ENCODE data around the gene REV3L.

Gene REV3L

DNA sequence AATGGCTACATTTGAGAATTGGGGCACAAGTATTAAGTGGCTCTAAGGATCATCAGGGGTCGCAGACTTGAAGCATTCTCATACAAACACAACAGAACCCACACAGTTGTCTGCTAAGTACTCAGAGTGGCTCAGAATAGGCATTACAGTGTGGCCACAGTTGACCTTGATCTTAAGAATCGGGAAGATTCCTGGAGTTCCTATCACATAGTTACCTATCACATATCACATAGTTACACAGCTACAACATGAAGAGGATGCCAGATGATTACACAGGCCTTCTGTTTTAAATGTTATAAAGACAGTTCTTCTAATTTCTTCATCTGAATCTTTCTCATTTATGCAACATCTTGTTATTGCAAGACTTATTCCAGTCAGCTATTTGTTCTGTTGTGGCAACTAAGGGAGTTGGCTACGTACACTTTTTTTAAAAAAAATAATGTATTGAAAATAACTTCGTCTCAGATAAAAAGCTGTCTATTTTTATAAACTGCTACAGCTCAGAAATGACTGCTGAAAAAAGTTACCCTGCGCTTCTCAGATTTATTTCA is 129.0 kb downstream of the REV3L start:
- TF ChIP-seq, protein P1, sequence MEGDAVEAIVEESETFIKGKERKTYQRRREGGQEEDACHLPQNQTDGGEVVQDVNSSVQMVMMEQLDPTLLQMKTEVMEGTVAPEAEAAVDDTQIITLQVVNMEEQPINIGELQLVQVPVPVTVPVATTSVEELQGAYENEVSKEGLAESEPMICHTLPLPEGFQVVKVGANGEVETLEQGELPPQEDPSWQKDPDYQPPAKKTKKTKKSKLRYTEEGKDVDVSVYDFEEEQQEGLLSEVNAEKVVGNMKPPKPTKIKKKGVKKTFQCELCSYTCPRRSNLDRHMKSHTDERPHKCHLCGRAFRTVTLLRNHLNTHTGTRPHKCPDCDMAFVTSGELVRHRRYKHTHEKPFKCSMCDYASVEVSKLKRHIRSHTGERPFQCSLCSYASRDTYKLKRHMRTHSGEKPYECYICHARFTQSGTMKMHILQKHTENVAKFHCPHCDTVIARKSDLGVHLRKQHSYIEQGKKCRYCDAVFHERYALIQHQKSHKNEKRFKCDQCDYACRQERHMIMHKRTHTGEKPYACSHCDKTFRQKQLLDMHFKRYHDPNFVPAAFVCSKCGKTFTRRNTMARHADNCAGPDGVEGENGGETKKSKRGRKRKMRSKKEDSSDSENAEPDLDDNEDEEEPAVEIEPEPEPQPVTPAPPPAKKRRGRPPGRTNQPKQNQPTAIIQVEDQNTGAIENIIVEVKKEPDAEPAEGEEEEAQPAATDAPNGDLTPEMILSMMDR (conservative IDR thresholded peaks at IDR 0.05; ENCODE audit: low read depth, low read length), result no peak
- peaks cover 3% of the 10 kb centered on the region; the same call in 1 of the 2 replicates for H3K36me3 ChIP-seq (ENCODE audit: insufficient read depth)

DNA sequence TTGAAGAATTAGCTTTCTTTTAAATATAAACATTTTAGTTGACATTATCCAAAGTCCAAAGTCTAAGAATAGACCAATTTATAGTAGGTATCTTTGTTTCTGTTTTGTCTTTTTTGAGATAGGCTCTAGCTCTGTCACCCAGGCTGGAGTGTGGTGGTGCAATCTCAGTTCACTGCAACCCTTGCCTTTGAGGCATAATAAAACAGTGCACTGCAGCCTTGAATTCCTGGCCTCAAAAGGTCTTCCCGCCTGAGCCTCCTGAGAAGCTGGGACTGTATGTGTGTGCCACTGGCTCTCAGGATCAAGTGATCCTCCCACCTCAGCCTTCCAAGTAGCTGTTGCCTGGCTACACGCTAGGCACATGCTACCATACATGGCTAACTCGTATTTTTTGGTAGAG is 135.4 kb downstream of the REV3L start:
- no peak overlapping the region for H3K4me2 ChIP-seq
- TF ChIP-seq, protein P1 (conservative IDR thresholded peaks at IDR 0.05; ENCODE audit: low read depth, low read length), result no peak
- H3K36me3 ChIP-seq (ENCODE audit: insufficient read depth), result no peaks in the 10 kb centered on the region
- no peaks in the 10 kb centered on the region for H4K20me1 ChIP-seq (ENCODE audit: insufficient read depth)
- no peaks in the 10 kb centered on the region for H3K4me1 ChIP-seq (ENCODE audit: low read depth, poor library complexity, severe bottlenecking)
- H3K79me2 ChIP-seq (ENCODE audit: insufficient read depth, low read depth), result no peaks in the 10 kb centered on the region
- H3K9ac ChIP-seq, result no peak overlapping the region
- H2AFZ ChIP-seq (ENCODE audit: low read depth), result no peak overlapping the region
- no peak overlapping the region for H3K27ac ChIP-seq
- no peaks in the 10 kb centered on the region for H3K27me3 ChIP-seq (ENCODE audit: insufficient read depth, low read depth)
- no peak overlapping the region for H3K4me3 ChIP-seq (IDR thresholded peaks at IDR 0.05; ENCODE audit: insufficient read depth, low read depth, low read length)

More for the DNA sequence above, 129.0 kb downstream of the REV3L start:
- Histone ChIP-seq H4K20me1 (ENCODE audit: insufficient read depth) (no peaks in the 10 kb centered on the region), H3K4me2 (no peak overlapping the region), H2AFZ (ENCODE audit: low read depth) (no peak overlapping the region), H3K9ac (no peak overlapping the region), H3K27me3 (ENCODE audit: insufficient read depth, low read depth) (no peaks in the 10 kb centered on the region), H3K4me3 (IDR thresholded peaks at IDR 0.05; ENCODE audit: insufficient read depth, low read depth, low read length) (no peak overlapping the region), H3K4me1 (ENCODE audit: low read depth, poor library complexity, severe bottlenecking) (no peaks in the 10 kb centered on the region), H3K79me2 (ENCODE audit: insufficient read depth, low read depth) (no peaks in the 10 kb centered on the region), H3K27ac (no peak overlapping the region)

DNA sequence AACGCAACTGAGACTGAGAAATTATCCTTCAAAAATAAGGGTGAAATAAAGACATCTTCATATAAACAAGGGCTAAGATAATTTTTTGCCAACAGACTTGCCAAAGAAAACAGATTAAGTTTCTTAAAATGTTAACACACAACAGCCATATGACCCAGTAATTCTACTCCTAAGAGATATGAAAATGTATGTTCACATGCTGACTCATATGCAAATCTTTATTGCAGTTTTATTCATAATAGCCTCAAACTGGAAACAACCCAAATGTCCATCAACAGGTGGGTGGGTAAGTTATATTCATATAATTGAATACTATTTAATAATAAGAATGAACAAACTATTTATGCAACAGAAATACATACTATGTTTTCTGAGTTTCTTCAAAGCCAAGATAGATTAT is 140.1 kb downstream of the REV3L start:
- H3K4me3 ChIP-seq (IDR thresholded peaks at IDR 0.05; ENCODE audit: insufficient read depth, low read depth, low read length), result no peak overlapping the region
- H2AFZ ChIP-seq (ENCODE audit: low read depth), result no peak overlapping the region
- no peak overlapping the region for H3K27ac ChIP-seq
- TF ChIP-seq, protein P1 (conservative IDR thresholded peaks at IDR 0.05; ENCODE audit: low read depth, low read length), result no peak
- no peak overlapping the region for H3K9ac ChIP-seq
- H3K4me1 ChIP-seq (ENCODE audit: low read depth, poor library complexity, severe bottlenecking), result peaks cover 19% of the 10 kb centered on the region
- no peak overlapping the region for H3K4me2 ChIP-seq
- H4K20me1 ChIP-seq (ENCODE audit: insufficient read depth), result no peaks in the 10 kb centered on the region
- H3K79me2 ChIP-seq (ENCODE audit: insufficient read depth, low read depth), result no peaks in the 10 kb centered on the region
- H3K27me3 ChIP-seq (ENCODE audit: insufficient read depth, low read depth), result no peaks in the 10 kb centered on the region
- H3K36me3 ChIP-seq (ENCODE audit: insufficient read depth), result no peaks in the 10 kb centered on the region

DNA sequence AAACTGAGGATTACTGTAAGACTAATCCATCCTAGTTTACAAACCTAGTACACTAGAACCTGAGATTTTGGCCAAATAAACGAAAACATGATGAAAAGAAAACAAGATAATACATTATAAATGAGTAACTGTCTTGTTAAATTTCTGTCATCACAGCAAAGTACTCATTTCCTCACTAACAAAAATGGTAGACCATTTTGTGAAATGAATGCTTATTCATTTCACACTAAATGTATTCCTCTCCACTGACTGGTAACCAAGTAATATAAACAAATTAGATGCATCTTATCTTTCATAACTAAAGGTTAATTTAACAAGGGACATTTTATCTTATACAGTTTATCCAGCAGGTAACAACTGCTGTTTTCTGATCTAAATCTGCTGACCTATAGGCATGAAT is 143.7 kb downstream of the REV3L start:
- Histone ChIP-seq H3K4me3 (IDR thresholded peaks at IDR 0.05; ENCODE audit: insufficient read depth, low read depth, low read length) (no peak overlapping the region), H4K20me1 (ENCODE audit: insufficient read depth) (no peaks in the 10 kb centered on the region), H3K36me3 (ENCODE audit: insufficient read depth) (no peaks in the 10 kb centered on the region), H3K27ac (no peak overlapping the region; the same call in 1 of the 2 replicates), H3K27me3 (ENCODE audit: insufficient read depth, low read depth) (no peaks in the 10 kb centered on the region), H2AFZ (ENCODE audit: low read depth) (no peak overlapping the region), H3K79me2 (ENCODE audit: insufficient read depth, low read depth) (no peaks in the 10 kb centered on the region), H3K4me1 (ENCODE audit: low read depth, poor library complexity, severe bottlenecking) (peaks cover 25% of the 10 kb centered on the region), H3K4me2 (peak overlapping the region; percentile 45), H3K9ac (no peak overlapping the region)
- TF ChIP-seq, protein P1 (conservative IDR thresholded peaks at IDR 0.05; ENCODE audit: low read depth, low read length), result no peak

Measured in KMS-11 (cell line).